Right atrium auricular region (tissue), 2 donors: ENCODE data around the gene STARD3. TPM values are rescaled to one million over a fixed set of nuclear protein-coding genes. Genes with fewer than 3 reads are reported as not detected.

Source experiments
- DNase-seq: peaks from one replicate; pipeline ENCODE4 v3.0.0-alpha.2; 2019; ENCODE audit warnings: low spot score
- H3K27ac ChIP-seq, 2 donors: fragments of 200-600 bp; sonication (generic); 1 replicate in 1 of 2; 2 replicates in 1 of 2; pipeline ENCODE4 v1.5.1; 2016 to 2019
- H3K27me3 ChIP-seq, 2 donors: fragments of 200-600 bp; sonication (generic); one replicate each; pipeline versions ENCODE4 v1.5.1 to v1.6.0; 2017 to 2019
- H3K36me3 ChIP-seq: fragments of 200-600 bp; sonication (generic); one replicate; pipeline ENCODE4 v1.5.1; 2016
- H3K4me1 ChIP-seq, 2 donors: fragments of 200-600 bp; sonication (generic); one replicate each; pipeline versions ENCODE4 v1.5.1 to v1.6.0; 2017 to 2019
- H3K4me3 ChIP-seq, 2 donors: fragments of 200-600 bp; sonication (generic); 1 replicate in 1 of 2; 2 replicates in 1 of 2; pipeline ENCODE4 v1.5.1; 2017 to 2019; ENCODE audit warnings: mild to moderate bottlenecking in 1 of 2, moderate library complexity in 1 of 2
- H3K9me3 ChIP-seq, 2 donors: fragments of 200-600 bp; sonication (generic); one replicate each; pipeline ENCODE4 v1.5.1; 2019
- total RNA-seq, 2 donors: library from RNA; depleted of rRNA; stranded (reverse); fragments of >200 nt; gene quantifications; one replicate each; pipeline ENCODE4 v1.1.0, GENCODE V29; 2016
- TF ChIP-seq, protein P1 (sequence below), 2 donors: fragments of 200-600 bp; sonication (generic); IDR thresholded peaks; one replicate each; pipeline ENCODE4 v1.5.1; 2019; ENCODE audit warnings: antibody characterized with exemption in 2 of 2

Gene STARD3
- total RNA-seq, 2 donors from 2014 or later: 18.5 to 22.2 TPM

DNA sequence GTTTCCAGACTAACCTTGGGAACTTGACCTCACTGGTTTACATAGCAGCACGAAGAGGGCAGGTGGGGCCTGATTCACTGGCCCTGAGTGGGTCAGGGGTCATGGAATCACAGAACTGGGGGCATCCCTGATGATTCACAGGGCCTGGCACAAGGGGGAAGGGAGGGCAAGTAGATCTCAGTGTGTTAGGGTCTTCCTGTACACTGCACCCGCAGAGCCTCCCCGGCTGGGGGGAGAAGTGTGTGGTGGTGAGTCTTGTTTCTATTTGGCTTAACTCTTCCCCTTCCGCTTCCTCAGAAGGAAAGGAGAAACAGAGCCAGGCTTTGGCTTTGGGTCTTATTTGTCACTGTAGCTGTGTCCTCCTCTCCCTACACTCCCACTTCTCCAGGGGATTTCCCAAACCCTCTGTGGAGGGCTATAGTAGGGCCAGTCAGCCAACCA, 3.7 kb downstream of the STARD3 start:
- H3K4me1 ChIP-seq: peaks cover 0 to 75% of the 10 kb centered on the region in 2 donors
- no peaks in the 10 kb centered on the region for H3K9me3 ChIP-seq
- no peaks in the 10 kb centered on the region for H3K27me3 ChIP-seq
- no peaks in the 10 kb centered on the region for H3K36me3 ChIP-seq
- DNase-seq: no peak
- H3K27ac ChIP-seq: no peak overlapping the region
- no peak overlapping the region for H3K4me3 ChIP-seq
- TF ChIP-seq, protein P1, sequence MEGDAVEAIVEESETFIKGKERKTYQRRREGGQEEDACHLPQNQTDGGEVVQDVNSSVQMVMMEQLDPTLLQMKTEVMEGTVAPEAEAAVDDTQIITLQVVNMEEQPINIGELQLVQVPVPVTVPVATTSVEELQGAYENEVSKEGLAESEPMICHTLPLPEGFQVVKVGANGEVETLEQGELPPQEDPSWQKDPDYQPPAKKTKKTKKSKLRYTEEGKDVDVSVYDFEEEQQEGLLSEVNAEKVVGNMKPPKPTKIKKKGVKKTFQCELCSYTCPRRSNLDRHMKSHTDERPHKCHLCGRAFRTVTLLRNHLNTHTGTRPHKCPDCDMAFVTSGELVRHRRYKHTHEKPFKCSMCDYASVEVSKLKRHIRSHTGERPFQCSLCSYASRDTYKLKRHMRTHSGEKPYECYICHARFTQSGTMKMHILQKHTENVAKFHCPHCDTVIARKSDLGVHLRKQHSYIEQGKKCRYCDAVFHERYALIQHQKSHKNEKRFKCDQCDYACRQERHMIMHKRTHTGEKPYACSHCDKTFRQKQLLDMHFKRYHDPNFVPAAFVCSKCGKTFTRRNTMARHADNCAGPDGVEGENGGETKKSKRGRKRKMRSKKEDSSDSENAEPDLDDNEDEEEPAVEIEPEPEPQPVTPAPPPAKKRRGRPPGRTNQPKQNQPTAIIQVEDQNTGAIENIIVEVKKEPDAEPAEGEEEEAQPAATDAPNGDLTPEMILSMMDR (IDR thresholded peaks at IDR 0.05): no peak

DNA sequence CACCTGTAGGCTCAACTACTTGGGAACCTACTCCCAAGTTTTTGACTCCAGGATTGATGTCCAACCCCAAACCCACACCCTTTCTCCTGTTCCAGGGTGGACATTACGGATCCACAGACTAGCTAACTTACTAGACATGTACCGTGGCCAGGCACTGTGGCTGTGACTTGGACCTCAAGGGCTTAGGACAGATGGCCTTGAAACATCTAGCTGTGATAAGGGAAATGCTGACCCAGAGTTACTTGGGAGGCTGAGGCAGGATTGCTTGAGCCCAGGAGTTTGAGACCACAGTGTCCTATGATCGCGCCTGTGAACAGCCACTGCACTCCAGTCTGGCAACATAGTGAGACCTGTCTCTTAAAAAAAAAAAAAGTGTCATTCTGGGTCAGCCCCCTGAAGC, 4.2 kb downstream of the STARD3 start:
- Histone ChIP-seq H3K9me3 (no peaks in the 10 kb centered on the region), H3K27ac (no peak overlapping the region), H3K27me3 (no peaks in the 10 kb centered on the region), H3K4me1 (peaks cover 0 to 73% of the 10 kb centered on the region in 2 donors), H3K36me3 (no peaks in the 10 kb centered on the region), H3K4me3 (no peak overlapping the region)
- DNase-seq: no peak
- TF ChIP-seq, protein P1 (IDR thresholded peaks at IDR 0.05): no peak

DNA sequence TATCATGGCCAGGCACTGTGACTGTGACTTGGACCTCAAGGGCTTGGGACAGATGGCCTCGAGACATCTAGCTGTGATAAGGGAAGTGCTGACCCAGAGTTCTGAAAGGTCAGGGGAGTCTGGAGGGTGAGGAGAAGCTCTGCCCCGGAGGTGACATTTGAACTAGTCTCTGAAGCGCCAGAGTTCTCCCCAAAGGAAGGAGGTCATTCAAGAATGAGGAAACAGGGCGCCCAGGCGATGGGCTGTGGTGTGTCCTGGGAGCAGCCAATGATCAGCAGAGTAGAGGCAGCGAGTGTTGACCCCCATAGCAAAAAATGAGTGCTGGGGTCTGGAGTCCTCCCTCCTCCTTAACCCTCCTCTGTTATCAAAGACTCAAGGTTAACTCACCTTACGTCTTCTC, 4.9 kb downstream of the STARD3 start:
- peaks cover 0 to 67% of the 10 kb centered on the region in 2 donors for H3K4me1 ChIP-seq
- H3K9me3 ChIP-seq: no peaks in the 10 kb centered on the region
- H3K4me3 ChIP-seq: no peak overlapping the region
- H3K27ac ChIP-seq: no peak overlapping the region
- no peak for DNase-seq
- no peaks in the 10 kb centered on the region for H3K36me3 ChIP-seq
- TF ChIP-seq, protein P1 (IDR thresholded peaks at IDR 0.05): no peak
- H3K27me3 ChIP-seq: no peaks in the 10 kb centered on the region

DNA sequence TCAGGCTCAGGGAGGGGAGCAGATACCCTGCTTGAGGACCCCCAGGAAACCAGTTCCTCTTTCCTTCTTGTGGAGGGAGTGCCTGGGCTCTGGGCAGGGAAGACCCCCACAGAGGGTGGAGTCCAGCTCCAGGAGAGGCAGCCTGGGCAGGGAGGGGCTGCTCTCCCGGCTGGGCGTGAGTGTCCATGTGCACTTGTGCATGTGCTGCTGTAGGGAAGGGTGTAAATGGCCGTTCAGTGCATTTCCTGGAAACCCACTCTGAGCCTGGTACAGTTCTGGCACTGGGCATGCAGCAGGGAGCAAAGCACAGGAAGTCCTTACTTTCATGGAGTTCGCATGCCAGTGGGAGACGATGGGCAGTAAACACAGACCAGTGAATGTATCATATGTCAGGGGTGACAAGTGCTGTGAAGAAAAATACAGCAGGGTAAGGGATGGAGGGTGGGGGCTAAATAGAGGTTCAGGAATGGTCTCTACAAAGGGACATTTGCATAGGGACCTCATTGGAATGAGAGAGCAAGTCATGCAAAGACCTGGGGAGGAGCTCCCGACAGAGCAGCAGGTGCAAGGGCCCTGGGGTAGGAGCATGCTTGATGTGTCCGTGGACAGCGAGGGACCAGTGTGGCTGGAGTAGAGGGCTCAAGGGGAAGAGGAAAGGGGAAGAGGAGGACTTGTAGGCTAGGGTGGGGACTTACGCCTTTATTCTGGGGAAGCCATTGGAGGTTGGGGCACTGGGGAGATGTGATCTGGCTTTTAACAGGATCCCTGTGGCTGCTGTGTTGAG, 5.5 kb downstream of the STARD3 start:
- H3K27me3 ChIP-seq: no peaks in the 10 kb centered on the region
- H3K4me1 ChIP-seq: peaks cover 0 to 69% of the 10 kb centered on the region in 2 donors
- no peak overlapping the region for H3K27ac ChIP-seq
- no peak overlapping the region for H3K4me3 ChIP-seq
- TF ChIP-seq, protein P1 (IDR thresholded peaks at IDR 0.05): no peak
- H3K9me3 ChIP-seq: no peaks in the 10 kb centered on the region
- H3K36me3 ChIP-seq: no peaks in the 10 kb centered on the region
- DNase-seq: no peak

DNA sequence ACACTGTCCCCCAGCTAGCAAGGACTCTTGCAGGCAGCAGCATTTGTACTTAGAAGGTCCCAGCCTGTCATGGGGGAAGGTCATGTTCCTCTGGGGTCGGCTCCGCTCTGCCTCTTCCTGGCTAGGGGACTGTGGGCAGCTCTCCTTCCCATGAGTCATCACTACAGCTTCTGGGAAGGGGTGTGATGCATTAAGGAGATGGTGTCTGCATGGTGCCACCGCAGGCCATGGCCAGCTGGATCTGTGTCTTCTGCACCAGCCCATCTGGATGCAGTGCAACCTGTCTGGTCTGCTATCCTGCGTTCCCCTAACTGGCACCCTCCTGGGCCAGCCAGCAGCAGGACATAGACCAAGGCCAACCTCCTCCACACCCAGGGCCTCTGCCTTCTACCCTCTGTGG, 6.3 kb downstream of the STARD3 start:
- TF ChIP-seq, protein P1 (IDR thresholded peaks at IDR 0.05): no peak
- Histone ChIP-seq H3K36me3 (no peaks in the 10 kb centered on the region), H3K9me3 (no peaks in the 10 kb centered on the region), H3K27me3 (no peaks in the 10 kb centered on the region), H3K27ac (no peak overlapping the region), H3K4me1 (peaks cover 0 to 64% of the 10 kb centered on the region in 2 donors), H3K4me3 (no peak overlapping the region)
- no peak for DNase-seq
